ENCODE measurements around the gene GAL3ST3.

The GAL3ST3 gene

DNA sequence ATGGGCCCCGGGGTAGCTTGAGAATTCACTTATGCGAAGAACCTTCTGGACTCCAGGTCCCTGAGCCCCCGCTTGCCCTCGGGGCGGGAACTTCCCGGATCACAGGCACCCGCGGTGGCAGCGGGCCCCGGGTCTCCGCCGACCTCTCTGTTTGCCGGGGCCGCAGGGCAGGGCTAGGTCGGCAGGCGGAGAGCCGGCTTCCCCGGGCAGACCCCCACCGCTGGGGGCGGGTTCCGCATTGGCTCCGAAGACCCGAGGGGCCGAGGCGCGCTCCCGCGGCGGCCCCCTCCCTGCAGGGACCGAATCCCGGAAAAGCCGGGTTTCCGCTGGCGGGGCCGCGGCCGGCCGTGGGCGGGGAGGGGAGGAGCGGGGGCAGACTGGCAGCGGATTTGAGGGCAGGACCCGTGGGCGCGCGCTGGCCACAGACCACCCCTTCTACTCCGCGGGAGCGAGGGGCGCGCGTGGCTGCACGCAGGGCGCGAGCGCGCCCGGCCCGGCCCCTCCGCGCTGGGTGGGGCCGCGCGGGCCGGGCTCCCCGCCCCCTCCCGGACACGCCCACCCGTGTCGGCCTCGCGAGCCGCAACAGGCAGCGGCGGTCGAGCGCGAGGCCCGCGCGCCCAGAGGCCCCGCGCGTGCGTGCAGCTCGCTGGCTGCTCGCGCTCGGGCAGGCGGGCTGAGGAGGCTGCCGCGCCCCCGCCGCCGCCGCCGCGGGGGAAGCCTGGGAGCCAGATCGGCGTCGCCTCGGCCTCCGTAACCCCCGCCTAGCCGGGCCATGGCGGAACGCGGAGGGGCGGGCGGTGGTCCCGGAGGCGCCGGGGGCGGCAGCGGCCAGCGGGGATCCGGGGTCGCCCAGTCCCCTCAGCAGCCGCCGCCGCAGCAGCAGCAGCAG is 21.0 kb upstream of the GAL3ST3 start, which contains the start of gene PACS1:
Gene PACS1, plus strand, starts transcription at position 558 of the 889 bp plus-strand sequence. Its CDS starts 215 bp downstream, at position 773.
- no peak for DNase-seq

DNA sequence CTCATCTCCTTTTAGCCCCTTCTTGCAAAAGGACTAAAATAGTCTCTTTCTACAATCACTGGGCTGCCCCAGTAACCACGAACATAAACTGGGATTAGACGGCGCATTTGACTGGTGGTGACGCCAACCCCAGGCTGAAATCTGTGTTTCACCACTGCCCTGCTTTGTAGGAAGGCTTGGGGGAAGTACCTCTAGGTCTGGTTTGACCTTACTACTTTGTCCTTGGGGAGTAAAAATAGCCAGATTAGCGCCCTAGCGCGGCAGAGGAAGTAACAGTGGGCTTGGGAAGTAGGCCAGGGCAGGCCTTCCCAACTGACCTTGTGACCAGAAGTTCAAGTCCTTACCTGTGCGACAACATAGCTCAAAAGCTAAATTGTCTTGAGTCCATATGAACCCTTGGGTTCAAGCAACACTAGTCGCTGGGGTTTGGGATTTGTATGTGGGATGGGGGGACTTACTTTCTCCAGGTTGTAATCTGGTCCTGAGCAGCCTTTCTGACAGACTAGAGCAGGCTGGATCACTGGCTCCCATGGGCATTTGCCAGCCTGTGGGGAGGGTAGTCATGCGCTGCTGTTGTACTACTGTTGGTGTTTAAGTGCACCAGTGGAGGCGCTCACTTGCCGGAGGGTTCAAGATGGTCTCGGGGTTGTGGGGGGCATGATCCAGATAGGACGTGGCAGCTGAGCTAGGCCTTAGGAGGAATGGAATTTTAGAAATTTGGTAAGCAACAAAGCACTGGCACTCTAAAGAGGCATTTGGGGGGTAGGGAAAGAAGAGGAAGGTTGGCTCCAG is 20.2 kb upstream of the GAL3ST3 start:
- DNase-seq, result no peak

DNA sequence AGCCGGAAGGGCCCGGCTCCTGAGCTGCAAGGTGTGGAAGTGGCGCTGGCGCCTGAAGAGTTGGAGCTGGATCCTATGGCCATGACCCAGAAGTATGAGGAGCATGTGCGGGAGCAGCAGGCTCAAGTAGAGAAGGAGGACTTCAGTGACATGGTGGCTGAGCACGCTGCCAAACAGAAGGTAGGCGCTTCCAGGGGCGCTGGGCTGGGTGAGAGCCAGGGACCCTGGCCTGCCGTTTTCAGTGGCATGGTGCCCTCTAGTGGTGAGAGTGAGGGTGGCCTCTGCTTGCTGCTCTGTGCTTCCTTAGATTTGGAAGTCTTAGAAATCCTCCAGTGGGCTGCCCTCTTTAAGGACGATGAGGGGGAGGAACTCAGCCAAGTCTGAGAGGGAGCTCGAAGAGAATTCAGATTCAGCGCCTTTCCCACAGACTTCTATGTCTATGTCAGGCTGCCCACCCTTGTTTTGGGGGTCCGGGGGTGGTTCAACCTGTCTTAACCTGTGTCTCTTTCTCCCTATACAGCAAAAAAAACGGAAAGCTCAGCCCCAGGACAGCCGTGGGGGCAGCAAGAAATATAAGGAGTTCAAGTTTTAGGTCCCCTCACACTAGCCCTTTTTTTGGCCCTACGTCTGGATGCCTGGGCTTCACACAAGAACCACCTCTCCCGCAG is 19.3 kb upstream of the GAL3ST3 start:
- DNase-seq, result peak; percentile 65

DNA sequence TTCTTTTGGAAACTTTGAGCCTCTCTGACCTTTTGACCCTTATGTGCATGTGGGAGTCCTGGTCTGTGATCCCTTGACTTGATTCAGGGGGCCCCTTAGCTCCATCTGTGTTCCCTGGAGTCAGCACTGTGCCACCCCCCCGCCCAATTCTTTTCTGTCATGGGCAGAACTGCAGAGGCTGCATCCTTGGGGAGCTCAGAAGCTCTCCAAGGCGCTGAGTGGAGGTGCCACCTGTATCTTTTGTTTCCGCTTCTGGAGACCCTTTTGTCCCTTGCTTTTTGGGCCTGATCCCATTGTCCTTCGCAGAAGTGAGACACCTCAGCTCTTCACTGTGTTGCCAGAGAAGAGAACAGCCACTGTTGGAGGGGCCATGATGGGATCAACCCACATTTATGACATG is 18.7 kb upstream of the GAL3ST3 start:
- no peak for DNase-seq

DNA sequence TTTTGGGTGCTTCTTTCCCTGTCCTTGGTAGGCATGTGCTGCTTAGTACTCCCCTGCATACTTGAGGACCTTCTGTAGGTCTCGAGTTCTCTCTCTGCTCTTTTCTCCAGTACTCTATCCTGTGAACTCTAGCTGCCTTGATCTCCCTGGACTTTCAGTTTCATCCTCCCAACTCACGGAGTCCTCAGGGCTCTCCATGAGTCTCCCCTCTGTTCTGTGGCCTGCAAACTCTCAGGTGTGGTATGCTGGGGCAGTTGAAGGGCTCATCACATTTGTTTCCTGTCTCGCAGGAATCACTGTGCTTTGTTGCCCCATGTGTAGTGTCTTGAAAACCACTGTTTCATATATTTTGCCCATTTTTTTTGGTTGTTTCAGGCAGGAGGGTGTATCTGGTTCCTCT is 17.8 kb upstream of the GAL3ST3 start:
- DNase-seq, result no peak

DNA sequence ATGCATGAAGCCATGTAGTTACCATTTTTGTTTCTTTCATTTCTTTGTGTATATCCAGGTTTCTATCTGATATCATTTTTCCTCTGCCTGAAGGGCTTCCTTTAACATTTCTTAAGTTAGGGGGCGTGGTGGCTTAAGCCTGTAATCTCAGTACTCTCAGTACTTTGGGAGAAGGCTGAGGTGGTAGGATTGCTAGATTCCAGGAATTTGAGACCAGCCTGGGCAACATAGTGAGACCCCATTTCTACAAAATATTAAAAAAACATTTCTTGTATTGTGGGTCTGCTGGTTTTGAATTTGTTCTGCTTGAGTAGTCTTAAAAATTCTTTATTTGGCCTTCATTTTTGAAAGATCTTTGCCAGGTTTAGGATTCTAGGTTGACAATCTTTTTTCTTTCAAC is 15.6 kb upstream of the GAL3ST3 start:
- DNase-seq, result no peak

DNA sequence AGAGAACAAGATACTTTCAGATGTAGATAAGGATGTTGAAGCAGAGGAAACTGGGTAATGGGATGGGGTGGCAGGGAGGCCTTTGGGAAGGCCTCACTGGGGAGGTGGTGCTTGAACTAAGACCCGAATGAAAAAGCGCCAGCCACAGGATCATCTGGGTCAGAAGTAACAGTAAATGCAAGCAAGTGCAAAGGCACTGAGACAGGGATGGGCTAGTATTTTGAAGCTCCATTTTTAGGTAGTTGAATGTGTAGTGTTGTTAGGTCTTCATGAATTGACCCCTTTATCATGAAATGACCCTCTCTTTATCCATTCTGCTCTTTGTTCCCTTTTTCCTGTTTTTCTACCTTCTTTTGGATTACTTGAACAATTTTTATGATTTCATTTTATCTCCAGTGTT is 14.9 kb upstream of the GAL3ST3 start:
- no peak for DNase-seq

DNA sequence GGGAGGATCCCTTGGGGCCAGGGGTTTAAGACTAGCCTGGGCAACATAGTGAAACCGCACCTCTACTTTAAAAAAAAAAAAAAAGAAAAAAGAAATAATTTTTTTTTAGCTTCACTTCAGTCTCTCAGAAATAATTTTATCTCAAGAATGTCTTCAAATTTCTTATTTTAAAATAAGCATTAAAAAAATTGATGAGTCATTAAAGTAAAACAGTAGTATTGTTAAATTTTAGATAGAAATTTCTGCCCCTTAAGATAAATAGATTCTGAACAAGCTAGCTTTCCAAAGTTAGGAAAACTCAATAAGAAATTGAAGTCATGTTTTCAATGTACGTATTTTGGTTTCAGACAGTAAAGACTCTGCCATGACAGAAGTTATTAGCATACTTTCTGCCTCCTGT is 13.4 kb upstream of the GAL3ST3 start:
- no peak for DNase-seq

DNA sequence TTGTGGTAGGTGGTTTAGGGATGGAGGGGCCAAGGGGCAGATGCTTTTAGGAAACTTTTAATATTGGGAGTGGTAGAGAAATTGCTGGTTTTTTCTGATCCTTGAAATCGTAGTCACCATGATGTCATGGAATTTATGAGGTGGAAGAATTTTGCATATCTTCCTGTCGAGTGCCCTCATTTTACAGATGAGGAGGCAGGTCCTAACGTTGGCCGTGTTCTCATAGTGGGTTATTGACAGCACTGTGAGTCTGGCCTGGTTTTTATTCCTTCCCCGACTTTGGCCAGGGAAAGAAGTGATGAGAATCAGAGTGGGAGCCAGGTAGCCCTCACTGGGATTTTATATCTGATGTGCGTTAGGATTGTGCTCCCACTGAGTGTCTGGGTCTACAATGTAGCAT is 12.3 kb upstream of the GAL3ST3 start:
- no peak for DNase-seq

DNA sequence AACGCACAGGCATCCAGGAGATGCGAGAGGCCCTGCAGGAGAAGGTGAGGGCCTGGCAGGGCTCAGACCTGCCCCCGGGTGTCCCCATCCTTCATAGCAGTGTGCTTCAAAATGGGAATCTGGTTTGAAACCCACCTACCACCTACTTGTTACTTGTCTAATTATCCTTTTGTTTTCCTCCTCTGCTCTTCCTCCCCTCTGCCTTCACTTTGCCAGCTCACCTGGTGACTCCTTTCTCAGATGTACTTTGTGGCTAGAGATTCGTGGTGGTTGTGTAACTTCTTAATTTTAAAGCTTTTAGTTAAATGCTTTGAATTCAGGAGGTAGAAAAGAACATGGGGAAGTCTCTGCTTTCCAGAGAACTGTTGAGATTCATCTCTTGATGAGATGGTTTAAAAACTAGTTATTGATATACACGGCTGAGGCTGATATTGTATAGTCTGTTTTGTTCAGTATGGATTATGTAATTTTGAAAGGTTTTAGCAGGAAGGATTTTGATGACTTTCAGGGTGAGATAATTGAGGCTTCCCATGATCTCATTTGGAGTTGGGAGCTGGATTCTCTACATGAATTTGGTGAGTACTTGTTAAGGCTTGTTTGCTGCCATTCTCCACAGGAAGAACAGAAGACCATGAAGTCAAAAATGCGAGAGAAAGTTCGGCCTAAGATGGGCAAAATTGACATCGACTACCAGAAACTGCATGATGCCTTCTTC is 11.2 kb upstream of the GAL3ST3 start:
- DNase-seq, result no peak

DNA sequence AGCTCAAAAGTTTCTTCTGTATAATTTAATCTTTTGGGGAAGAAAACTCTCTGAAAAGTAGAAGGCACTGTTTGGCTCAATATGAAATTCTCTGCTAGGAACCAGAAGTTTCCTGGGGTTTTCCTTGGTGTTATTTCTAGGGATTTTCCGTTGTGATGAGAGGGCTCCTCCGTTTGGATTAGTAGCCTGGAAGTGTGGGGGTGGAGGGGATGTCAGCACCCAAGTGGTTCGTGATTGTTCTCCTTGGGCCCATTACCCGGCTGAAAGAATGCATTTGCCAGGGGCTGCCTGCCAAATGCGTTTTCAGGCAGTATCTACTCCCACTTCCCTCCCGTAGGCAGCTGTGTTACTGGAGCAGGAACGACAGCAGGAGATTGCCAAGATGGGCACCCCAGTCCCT is 7.5 kb upstream of the GAL3ST3 start:
- DNase-seq, result no peak

DNA sequence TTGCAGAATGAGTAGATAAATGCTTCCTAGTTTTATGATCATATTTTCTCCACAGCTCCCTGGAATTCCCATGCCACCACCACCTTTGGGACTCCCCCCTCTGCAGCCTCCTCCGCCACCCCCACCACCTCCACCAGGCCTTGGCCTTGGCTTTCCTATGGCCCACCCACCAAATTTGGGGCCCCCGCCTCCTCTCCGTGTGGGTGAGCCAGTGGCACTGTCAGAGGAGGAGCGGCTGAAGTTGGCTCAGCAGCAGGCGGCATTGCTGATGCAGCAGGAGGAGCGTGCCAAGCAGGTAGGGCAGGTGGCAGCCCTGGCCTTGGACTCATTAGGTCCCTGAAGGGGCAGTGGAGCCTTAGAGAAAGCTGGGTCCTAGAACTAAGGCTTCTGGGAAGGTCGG is 6.1 kb upstream of the GAL3ST3 start:
- DNase-seq, result no peak

DNA sequence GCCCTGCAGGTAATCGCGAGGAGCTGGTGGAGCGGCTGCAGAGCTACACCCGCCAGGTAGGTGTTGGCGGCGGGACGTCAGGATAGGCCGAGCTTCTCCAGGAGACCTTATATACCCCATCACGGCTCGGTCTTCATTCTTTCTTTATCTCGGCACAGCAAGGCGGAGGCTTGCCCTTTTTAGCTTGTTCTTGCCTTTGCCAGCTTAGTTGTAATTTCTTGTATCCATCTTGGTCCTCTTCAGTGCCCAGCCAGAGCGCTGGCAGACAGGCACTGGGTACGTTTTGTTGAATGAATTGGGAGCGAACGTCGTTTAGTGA is 3.7 kb upstream of the GAL3ST3 start:
- no peak for DNase-seq

DNA sequence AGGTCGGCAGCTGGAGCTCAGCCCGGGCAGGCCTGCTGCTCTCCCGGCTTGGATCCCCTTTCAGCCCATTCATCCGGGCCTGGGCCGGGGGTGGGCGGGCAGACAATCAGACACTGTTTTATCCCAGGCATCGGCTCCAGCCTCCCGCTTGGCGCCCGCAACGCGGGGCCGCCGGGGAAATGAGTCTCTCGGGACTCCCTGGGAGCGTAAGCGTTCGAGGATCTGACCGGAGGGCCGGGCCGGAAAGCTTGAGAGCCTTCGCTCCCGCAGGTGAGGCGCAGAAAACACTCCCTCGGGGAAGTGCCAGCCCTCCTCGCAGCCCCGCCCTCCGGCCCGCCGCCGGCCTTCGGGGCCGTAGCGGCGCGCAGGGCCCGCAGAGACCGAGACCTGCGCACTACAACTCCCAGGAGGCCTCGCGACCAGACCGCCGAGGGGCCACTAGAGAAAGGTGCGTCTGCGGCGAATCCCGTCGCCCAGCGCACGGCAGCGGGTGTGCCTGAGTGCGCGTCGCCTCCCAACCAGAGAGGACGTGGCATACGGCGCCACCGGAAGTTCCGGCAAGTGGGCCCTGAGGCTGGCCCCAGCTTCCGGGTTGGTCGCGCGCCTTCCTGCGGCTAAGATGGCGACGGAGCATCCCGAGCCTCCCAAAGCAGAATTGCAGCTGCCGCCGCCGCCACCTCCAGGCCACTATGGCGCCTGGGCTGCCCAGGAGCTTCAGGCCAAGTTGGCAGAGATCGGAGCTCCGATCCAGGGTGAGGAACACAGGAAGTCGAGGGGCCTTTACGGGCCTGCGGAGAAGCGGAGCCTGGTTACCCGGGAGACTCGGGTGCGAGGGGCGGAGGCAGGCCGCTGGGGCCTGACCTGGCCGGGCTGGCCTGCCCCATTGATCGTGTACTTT is 3.1 kb upstream of the GAL3ST3 start, which contains the start of gene SF3B2:
Gene SF3B2, plus strand, starts transcription at position 599 of the 898 bp plus-strand sequence. Its CDS starts 21 bp downstream, at position 620.
- peak; percentile 97 for DNase-seq

DNA sequence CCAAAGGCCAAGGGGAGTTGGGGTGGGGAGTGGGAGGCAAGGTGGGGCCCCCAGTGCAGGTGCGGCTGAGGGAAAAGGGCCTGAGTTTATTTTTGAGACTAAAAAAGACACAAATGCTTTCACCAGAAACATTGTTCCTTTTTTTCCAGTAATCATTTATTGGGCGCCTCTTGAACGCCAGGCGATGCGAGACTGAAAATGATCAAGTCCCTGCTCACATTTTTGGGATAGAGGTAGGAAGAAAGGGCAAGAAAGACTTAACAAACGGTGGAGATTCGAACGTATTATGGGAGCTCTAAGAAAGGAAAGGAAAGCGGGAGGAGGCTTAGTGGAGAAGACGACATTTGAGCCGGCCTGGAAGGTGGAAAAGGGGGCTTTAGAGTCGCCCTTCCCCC is 2.4 kb upstream of the GAL3ST3 start:
- DNase-seq, result peak; percentile 63

DNA sequence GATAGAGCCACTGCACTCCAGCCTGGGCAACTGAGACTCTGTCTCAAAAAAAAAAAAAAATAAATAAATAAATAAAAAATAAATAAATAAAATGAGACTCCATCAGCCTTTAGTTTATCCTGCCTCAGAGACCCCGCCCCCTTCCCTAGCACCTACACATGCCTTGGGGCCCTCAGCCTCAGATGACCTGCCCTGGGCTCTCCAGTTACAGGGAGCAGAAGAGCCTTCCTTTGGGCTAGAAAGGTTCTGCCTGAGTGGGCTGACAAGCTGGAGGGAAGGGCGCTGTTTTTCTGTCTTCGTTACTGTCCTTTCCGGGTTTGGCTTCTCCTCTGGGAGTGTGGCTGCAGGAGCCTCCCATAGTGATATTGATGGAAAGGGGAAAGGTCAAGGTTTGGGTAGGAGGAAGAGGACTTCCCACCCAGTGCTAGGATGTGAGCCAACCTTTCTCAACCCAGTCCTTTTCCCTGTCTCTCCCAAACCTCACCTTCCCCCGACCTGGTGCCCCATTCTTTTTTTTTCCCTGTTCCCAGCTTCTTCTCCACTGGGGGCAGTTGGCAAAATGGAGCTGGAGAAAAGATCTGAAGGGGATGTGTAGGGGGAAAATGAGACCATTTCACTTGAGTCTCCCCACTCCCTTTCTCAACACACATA is 1.7 kb upstream of the GAL3ST3 start:
- peak; percentile 67 for DNase-seq

DNA sequence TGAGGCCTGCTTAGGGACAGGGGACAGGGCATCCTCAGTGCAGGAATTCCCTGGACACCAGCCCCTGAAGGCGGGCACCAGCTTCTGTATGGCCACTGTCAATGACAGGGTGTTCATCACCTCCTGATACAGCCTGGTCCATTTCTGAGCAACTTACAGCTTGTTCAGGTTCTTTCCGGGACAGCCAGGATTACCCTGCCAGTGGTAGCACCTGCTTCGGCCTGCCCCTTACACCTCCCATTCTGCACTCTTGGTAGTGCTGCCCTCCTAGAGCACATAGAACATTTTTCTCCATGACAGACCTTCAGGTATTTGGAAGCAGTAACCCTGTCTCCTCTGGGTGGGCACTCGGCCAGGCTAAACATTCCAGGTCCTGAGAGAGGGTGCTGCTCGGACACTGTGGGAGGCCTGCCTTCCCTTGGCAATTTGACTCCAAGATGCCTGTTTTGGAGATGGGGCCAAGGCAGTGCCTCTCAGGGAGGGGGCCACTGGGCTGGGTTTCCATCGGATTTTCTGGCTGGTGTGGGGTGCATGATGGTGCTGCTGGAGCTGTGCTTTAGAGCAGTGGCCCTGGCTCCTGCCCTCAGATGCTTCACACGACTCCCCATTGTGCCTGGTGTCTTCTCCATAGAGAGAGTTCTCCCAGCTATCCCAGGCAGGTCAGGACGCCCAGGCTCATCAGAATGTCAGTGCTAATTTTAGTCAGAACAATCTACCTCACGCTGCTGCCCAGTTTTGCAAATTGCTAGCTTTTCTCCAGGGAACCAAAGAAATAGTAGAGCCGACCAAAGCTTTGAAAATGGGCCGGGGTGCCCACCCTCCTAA is 1.2 kb downstream of the GAL3ST3 start:
- no peak for DNase-seq

DNA sequence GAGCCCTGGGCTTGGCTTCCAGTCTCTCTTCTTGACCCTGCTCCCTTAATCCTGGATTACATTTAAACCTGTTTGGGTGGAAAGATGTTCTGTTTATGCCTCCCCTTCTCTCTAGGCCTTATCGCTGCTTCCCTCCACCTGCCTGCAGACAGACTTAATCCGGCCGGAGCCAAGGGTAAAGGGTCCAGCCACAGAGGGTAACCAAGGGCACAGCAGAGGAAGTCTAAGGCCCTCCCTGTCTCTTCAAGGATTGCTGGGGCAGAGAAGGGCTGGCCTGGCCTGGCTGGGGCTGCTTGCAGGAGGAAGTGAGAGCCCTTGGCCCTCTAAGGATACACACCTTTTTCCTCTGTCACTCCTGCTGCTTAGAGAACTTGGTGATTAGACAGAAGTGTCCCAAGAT is 2.1 kb downstream of the GAL3ST3 start:
- no peak for DNase-seq

DNA sequence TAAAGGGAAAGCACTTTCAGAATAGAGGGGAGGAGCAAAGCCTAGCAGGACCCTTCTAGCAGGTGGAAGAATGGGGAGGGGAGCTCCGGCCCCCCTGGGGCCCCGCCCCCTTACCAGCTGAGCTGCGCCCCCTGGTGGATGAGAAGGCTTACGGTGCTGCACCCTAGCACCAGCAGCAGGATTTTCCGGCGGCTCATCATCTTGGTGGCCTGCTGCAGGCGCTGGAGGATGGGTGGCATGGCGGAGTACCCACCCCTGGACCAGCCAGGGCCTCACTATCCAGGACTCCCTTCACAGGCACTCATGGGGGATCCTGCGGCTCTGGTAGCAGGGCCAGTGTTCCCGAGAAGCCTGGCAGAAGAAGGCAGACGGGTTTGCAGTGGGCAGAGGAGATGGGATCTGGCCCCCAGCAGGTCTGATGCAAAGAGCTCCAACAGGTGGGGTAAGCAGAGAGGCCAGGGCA is 3.8 kb downstream of the GAL3ST3 start:
- DNase-seq, result no peak

DNA sequence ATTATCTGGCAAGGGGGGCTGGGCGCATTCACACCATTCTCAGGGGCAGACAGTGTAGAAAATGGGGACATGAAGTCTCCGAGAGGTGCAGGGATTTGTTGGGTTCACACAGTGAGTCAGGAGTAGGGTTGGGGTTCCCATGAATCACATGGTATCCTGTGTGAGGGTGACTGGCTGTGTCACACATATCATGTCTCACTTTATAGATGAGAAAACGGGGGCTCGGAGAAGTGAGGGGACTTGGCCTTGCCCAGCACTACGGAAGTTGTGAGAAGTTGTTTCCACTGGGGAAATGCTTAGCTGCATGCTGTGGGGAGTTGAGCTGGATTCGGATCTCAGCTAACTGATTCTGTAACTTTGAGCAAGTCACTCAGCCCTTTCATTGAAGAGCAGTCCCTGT is 4.2 kb downstream of the GAL3ST3 start:
- no peak for DNase-seq

Measured in DMS79 (cell line).